Body of pancreas (tissue), 4 donors: Measurements from ENCODE around the gene DENND5B. TPM values are rescaled to one million over a fixed set of nuclear protein-coding genes. Genes with fewer than 3 reads are reported as not detected.

ENCODE experiments used
- ATAC-seq: fragments of 150-250 bp; one replicate; pipeline ENCODE4 v1.9.1; 2016
- DNase-seq, 4 donors: peaks; one replicate each; pipeline ENCODE4 v3.0.0-alpha.2; 2019
- H3K27ac ChIP-seq, 4 donors: fragments of 200-600 bp; sonication (generic); 1 replicate in 3 of 4; 2 replicates in 1 of 4; pipeline versions ENCODE4 v1.5.1 to v1.6.1; 2016 to 2019; ENCODE audit warnings: mild to moderate bottlenecking in 1 of 4, mixed read lengths in 1 of 4, moderate library complexity in 1 of 4
- H3K27me3 ChIP-seq, 2 donors: fragments of 200-600 bp; sonication (generic); one replicate each; pipeline ENCODE4 v1.6.0; 2016; ENCODE audit warnings: mild to moderate bottlenecking in 1 of 2
- H3K36me3 ChIP-seq, 2 donors: fragments of 200-600 bp; sonication (generic); replicated peaks in 1 of 2; 2 replicates each; pipeline ENCODE4 v1.5.1; 2016; ENCODE audit warnings: low read depth in 2 of 2; ENCODE audit not compliant: insufficient read depth in 1 of 2
- H3K4me1 ChIP-seq: fragments of 200-600 bp; sonication (generic); one replicate; pipeline ENCODE4 v1.6.0; 2016
- H3K4me3 ChIP-seq, 2 donors: fragments of 200-600 bp; sonication (generic); 1 replicate in 1 of 2; 2 replicates in 1 of 2; pipeline ENCODE4 v1.5.1; 2016 to 2019
- H3K9me3 ChIP-seq, 3 donors: fragments of 200-600 bp; sonication (generic); 1 replicate in 2 of 3; 2 replicates in 1 of 3; pipeline ENCODE4 v1.5.1; 2016
- CTCF ChIP-seq, 7 experiments: fragments of 450-650 bp in 4 of 7; fragments of 200-600 bp in 3 of 7; sonication (generic) in 3 of 7; IDR thresholded peaks; one replicate each; pipeline ENCODE4 v1.5.1; 2016 to 2019; ENCODE audit warnings: antibody characterized with exemption in 7 of 7
- POLR2A ChIP-seq, 3 donors: fragments of 450-650 bp; IDR thresholded peaks; one replicate each; pipeline ENCODE4 v1.6.1; 2016; ENCODE audit warnings: antibody characterized with exemption in 3 of 3, mild to moderate bottlenecking in 2 of 3
- WGBS, 2 donors: methylation state at CpG; one replicate each; pipeline ENCODE4 v1.1.5; 2017; 5-methylcytosine and 5-hydroxymethylcytosine counted together
- intact Hi-C: fragments of 100-400 bp; cut with DNase I; formaldehyde crosslinking; loops from one replicate; pipeline ENCODE4 v1.15.1; 2023
- total RNA-seq, 2 donors: library from RNA; depleted of rRNA; stranded (reverse); fragments of >200 nt; gene quantifications; one replicate each; pipeline ENCODE4 v1.1.0, GENCODE V29; 2016

Gene DENND5B
- total RNA-seq, 2 donors from 2014 or later: 8.8 to 32.0 TPM

- Histone ChIP-seq H3K27me3 (no peaks in the 10 kb centered on the region), H3K9me3 (no peaks in the 10 kb centered on the region), H3K4me3 (no peak overlapping the region), H3K4me1 (peaks cover 19% of the 10 kb centered on the region), H3K27ac (no peak overlapping the region), H3K36me3 (no peaks in the 10 kb centered on the region)
- ATAC-seq: no peak
- intact Hi-C loops: no loop called here
- TF ChIP-seq POLR2A (IDR thresholded peaks at IDR 0.05): no peak
- TF ChIP-seq CTCF (IDR thresholded peaks at IDR 0.05): no peak
- no peak for DNase-seq
Measured at GRCh38 chr12:31536672-31537071, 54.3 kb downstream of the DENND5B start.

DNA sequence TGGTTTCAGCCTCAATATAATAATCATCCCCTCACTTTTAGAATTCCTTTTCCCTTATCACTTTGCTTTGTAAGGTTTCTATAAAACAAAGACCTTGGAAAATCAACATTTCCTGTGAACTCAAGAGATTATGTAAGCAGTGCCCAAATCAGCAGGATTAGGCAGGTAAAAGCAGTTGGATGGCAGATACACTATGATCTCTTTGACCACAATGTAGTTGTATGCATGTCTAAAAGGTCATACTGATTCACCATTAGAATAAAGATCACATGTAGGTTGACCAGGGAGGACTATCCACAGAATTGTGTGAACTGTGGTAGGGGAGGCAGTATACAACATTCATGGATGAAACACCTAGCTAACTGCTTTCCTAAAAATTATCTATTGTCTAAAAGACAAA lies 57.5 kb downstream of the DENND5B start:
- Histone ChIP-seq H3K27ac (no peak overlapping the region), H3K4me1 (peaks cover 19% of the 10 kb centered on the region), H3K36me3 (no peaks in the 10 kb centered on the region), H3K9me3 (no peaks in the 10 kb centered on the region), H3K27me3 (no peaks in the 10 kb centered on the region), H3K4me3 (no peak overlapping the region)
- intact Hi-C loops: no loop called here
- TF ChIP-seq POLR2A (IDR thresholded peaks at IDR 0.05): no peak
- TF ChIP-seq CTCF (IDR thresholded peaks at IDR 0.05): no peak
- DNase-seq: no peak
- no peak for ATAC-seq

GRCh38 chr12:31531893-31532292 lies 59.0 kb downstream of the DENND5B start:
- Histone ChIP-seq H3K4me3 (no peak overlapping the region), H3K9me3 (no peaks in the 10 kb centered on the region), H3K4me1 (peaks cover 18% of the 10 kb centered on the region), H3K27me3 (no peaks in the 10 kb centered on the region), H3K36me3 (no peaks in the 10 kb centered on the region), H3K27ac (no peak overlapping the region)
- ATAC-seq (no peak), DNase-seq (no peak)
- WGBS, 2 donors: 57 to 58% methylated on average over 1 of the region's 1 CpG
- intact Hi-C loops: no loop called here
- TF ChIP-seq CTCF (IDR thresholded peaks at IDR 0.05) (no peak), POLR2A (IDR thresholded peaks at IDR 0.05) (no peak)

GRCh38 chr12:31528095-31528494 lies 62.8 kb downstream of the DENND5B start:
- Histone ChIP-seq H3K4me3 (no peak overlapping the region), H3K27me3 (no peaks in the 10 kb centered on the region), H3K36me3 (no peaks in the 10 kb centered on the region), H3K27ac (no peak overlapping the region), H3K9me3 (no peaks in the 10 kb centered on the region), H3K4me1 (peaks cover 3% of the 10 kb centered on the region)
- intact Hi-C loops: no loop called here
- WGBS, 2 donors: 85 to 95% methylated on average over 7 of the region's 7 CpGs
- no peak for DNase-seq
- no peak for ATAC-seq
- TF ChIP-seq CTCF (IDR thresholded peaks at IDR 0.05) (no peak), POLR2A (IDR thresholded peaks at IDR 0.05) (no peak)

DNA sequence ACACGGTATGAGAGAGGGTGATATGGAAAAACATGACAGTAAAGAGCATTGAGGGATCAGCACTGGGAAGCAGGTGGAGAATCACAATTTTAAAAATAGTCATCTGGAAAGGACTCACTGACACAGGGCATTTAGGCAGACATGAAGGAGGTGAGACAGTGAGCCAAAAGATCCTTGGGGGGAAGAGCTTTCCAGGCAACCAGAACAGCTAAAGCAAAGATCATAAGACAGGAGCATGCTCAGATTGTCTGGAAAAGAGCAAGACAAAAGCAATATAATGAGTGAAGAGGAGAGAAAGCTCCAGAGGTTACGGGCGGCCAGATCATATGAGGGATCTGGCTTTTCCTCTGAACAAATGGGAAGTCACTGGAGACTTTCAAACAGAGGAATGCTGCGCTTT lies 63.9 kb downstream of the DENND5B start:
- Histone ChIP-seq H3K4me1 (no peaks in the 10 kb centered on the region), H3K4me3 (no peak overlapping the region), H3K27ac (no peak overlapping the region), H3K9me3 (no peaks in the 10 kb centered on the region), H3K27me3 (no peaks in the 10 kb centered on the region), H3K36me3 (no peaks in the 10 kb centered on the region)
- no peak for ATAC-seq
- 93 to 95% methylated on average over 4 of the region's 4 CpGs for WGBS, 2 donors
- DNase-seq: no peak
- no peak for TF ChIP-seq POLR2A (IDR thresholded peaks at IDR 0.05)
- no peak for TF ChIP-seq CTCF (IDR thresholded peaks at IDR 0.05)
- intact Hi-C loops: no loop called here
